Tibial nerve (tissue), 4 donors: ENCODE results near the gene POMGNT1. TPM values are rescaled to one million over a fixed set of nuclear protein-coding genes. Genes with fewer than 3 reads are reported as not detected.
"Not testable (repeated sequence)": the region's sequence is repeated elsewhere in the genome, so short reads cannot be mapped to it uniquely, and the experiment has no call there.

ENCODE experiments used
- DNase-seq, 2 donors: peaks; one replicate each; pipeline ENCODE4 v3.0.0-alpha.2; 2019; ENCODE audit warnings: low spot score in 2 of 2
- H3K27ac ChIP-seq, 4 donors: fragments of 200-600 bp; sonication (generic) in 3 of 4; one replicate each; pipeline ENCODE4 v1.5.1; 2017 to 2019; ENCODE audit warnings: mild to moderate bottlenecking in 1 of 4
- H3K27me3 ChIP-seq, 2 donors: fragments of 200-600 bp; sonication (generic) in 1 of 2; one replicate each; pipeline versions ENCODE4 v1.5.1 to v1.6.0; 2017 to 2019
- H3K36me3 ChIP-seq, 3 donors: fragments of 200-600 bp; sonication (generic); one replicate each; pipeline ENCODE4 v1.5.1; 2018 to 2019
- H3K4me1 ChIP-seq, 4 donors: fragments of 200-600 bp; sonication (generic) in 3 of 4; one replicate each; pipeline ENCODE4 v1.5.1; 2017 to 2019
- H3K4me3 ChIP-seq, 4 donors: fragments of 200-600 bp; sonication (generic) in 3 of 4; one replicate each; pipeline ENCODE4 v1.5.1; 2017 to 2019; ENCODE audit warnings: mild to moderate bottlenecking in 1 of 4, moderate library complexity in 1 of 4
- H3K9me3 ChIP-seq, 4 donors: fragments of 200-600 bp; sonication (generic) in 3 of 4; one replicate each; pipeline ENCODE4 v1.5.1; 2017 to 2019
- CTCF ChIP-seq, 5 experiments: fragments of 200-600 bp in 3 of 5; fragments of 450-650 bp in 2 of 5; sonication (generic) in 3 of 5; IDR thresholded peaks; one replicate each; pipeline ENCODE4 v1.5.1; 2016 to 2019; ENCODE audit warnings: antibody characterized with exemption in 5 of 5, mild to moderate bottlenecking in 3 of 5, moderate library complexity in 2 of 5
- EP300 ChIP-seq, 2 donors: sonication (generic); formaldehyde crosslinking; IDR thresholded peaks; one replicate each; pipeline ENCODE4 v1.6.1; 2017; ENCODE audit warnings: antibody characterized with exemption in 2 of 2, mild to moderate bottlenecking in 1 of 2
- POLR2A ChIP-seq, 2 donors: fragments of 450-650 bp; IDR thresholded peaks; one replicate each; pipeline ENCODE4 v1.6.1; 2017; ENCODE audit warnings: antibody characterized with exemption in 2 of 2, mild to moderate bottlenecking in 2 of 2, moderate library complexity in 2 of 2
- WGBS, 2 donors: methylation state at CpG; one replicate each; pipeline ENCODE4 v1.1.5; 2018; 5-methylcytosine and 5-hydroxymethylcytosine counted together
- total RNA-seq, 4 donors: library from RNA; depleted of rRNA; stranded (reverse); fragments of >200 nt; gene quantifications; one replicate each; pipeline ENCODE4 v1.1.0, GENCODE V29; 2016

The POMGNT1 gene
- total RNA-seq, result 10 to 100 TPM; 53.8 to 71.5 (median 62.8) TPM

DNA sequence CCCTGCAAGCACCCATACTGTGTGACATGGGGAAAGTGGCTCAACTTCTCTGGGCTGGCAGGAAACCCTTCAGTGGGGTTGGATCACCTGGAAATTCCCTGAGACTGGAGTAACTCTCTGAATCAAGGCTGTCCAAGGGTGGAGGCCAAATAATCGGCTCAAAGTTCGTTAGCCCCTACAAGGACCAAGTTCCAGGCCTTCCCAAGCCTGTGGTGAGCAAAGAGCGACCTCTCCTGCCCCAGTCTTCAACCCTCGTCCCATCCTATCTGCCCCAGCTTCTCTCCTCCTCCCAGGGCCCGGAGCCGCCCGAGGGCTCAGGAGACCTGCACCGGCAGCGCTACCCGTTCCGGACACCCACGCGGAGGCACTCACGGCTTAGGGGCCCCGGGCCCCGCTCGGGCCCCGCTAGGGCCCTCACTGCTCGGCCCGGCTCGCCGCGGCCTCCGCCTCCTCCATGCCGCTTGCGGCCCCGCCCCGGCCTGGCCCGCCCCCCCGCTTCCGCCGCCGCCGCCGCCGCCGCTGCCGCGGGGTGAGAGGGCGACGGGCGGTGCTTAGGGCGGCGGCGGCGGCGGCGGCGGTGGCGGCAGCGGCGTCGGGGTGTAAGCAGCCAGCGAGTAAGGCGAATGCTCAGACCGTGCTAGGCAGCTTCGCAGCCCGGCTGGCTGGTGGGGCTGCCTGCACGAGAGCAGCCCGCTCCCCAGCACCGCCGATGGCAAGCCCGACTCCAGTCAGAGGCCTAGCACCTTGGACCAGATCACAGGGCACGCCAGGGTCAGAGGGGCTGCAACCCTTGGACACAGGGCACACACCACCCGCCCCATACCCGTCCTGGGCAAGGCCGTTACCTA lies at the start of gene POMGNT1:
TSS of gene POMGNT1 (minus strand) at position 471 of the 848 bp plus-strand sequence. CDS start 613 bp downstream, outside the sequence.
- peak; percentile 47 to 51 for DNase-seq
- peaks cover 0 to 35% (median 13%) of the 10 kb centered on the region in 4 donors for H3K4me1 ChIP-seq
- 0 to 2% methylated on average over 24 to 46 of the region's 67 CpGs for WGBS, 2 donors

DNA sequence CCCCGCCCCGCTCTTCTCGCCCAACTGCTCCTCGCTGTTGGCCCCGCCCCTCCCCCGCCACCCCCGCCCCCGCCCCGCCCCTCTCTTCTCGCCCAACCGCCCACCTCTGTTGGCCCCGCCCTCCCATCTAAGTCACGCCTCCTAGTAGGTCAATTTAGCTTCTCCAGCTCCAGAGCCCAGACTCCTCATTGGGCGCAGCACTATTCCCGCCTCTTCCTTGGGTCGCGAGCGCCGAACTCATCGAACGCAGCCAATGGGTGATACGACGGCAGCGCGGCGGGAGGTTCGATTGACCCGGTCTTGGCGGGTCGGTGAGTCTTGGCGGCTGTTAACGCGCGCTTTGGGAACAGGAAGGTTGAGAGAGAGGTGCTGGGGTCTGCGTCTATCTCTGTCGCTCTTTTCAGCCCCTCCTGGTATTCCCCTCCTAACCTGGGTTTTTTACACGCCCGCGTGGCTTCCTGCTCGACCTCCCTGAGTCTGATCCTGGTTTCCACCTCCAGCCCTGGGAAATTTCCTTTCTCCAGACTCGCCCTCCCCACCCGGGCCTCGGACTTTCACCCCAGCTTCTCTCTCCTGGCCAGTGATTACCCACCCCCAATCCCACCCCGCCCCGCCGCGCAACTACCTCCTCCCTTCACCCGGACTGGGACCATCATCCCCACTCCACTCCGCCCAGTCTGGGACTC lies 49.3 kb upstream of the POMGNT1 start, which contains the start of gene RAD54L:
TSS of gene RAD54L (plus strand) at position 328 of the 686 bp plus-strand sequence. CDS start 643 bp downstream, outside the sequence.
- WGBS, 2 donors, result 2% methylated on average over 43 to 44 of the region's 49 CpGs
- TF ChIP-seq CTCF (IDR thresholded peaks at IDR 0.05) (peak in 1 of 5 experiments; percentile 15), EP300 (IDR thresholded peaks at IDR 0.05) (peak; percentile 34 to 90), POLR2A (IDR thresholded peaks at IDR 0.05) (no peak)
- peaks cover 0 to 16% (median 7%) of the 10 kb centered on the region in 4 donors for H3K4me1 ChIP-seq
- peak within 1 kb of the TSS; percentile 45 to 72 (median 66) for H3K4me3 ChIP-seq
- no peaks in the 10 kb centered on the region for H3K27me3 ChIP-seq
- peak; percentile 96 to 98 for DNase-seq
- H3K9me3 ChIP-seq, result no peaks in the 10 kb centered on the region
- H3K36me3 ChIP-seq, result no peaks in the 10 kb centered on the region
- H3K27ac ChIP-seq, result peak within 1 kb of the TSS in 2 of 4 donors; percentile 49 to 51

More for the DNA sequence above, at the start of gene POMGNT1:
- Histone ChIP-seq H3K27ac (peak within 1 kb of the TSS; percentile 63 to 93 (median 84)), H3K4me3 (peak within 1 kb of the TSS; percentile 58 to 94 (median 84)), H3K36me3 (peaks cover 0 to 38% (median 8%) of the 10 kb centered on the region in 3 donors), H3K9me3 (no peaks in the 10 kb centered on the region), H3K27me3 (no peaks in the 10 kb centered on the region)
- TF ChIP-seq EP300 (IDR thresholded peaks at IDR 0.05) (peak in 1 of 2 donors; percentile 56), CTCF (IDR thresholded peaks at IDR 0.05) (no peak), POLR2A (IDR thresholded peaks at IDR 0.05) (peak in 1 of 2 donors; percentile 66)

- Histone ChIP-seq H3K4me3 (peak overlapping the region; percentile 45 to 72 (median 66)), H3K27ac (peak overlapping the region in 2 of 4 donors; percentile 49 to 51), H3K36me3 (no peaks in the 10 kb centered on the region), H3K4me1 (peaks cover 0 to 16% (median 7%) of the 10 kb centered on the region in 4 donors), H3K27me3 (no peaks in the 10 kb centered on the region), H3K9me3 (no peaks in the 10 kb centered on the region)
- no peak for TF ChIP-seq CTCF (IDR thresholded peaks at IDR 0.05)
- TF ChIP-seq EP300 (IDR thresholded peaks at IDR 0.05), result no peak
- TF ChIP-seq POLR2A (IDR thresholded peaks at IDR 0.05), result no peak
- peak in 1 of 2 donors; percentile 17 for DNase-seq
- 3 to 4% methylated on average over 24 to 35 of the region's 35 CpGs for WGBS, 2 donors
Measured at GRCh38 chr1:46246548-46247435, 48.6 kb upstream of the POMGNT1 start.

DNA sequence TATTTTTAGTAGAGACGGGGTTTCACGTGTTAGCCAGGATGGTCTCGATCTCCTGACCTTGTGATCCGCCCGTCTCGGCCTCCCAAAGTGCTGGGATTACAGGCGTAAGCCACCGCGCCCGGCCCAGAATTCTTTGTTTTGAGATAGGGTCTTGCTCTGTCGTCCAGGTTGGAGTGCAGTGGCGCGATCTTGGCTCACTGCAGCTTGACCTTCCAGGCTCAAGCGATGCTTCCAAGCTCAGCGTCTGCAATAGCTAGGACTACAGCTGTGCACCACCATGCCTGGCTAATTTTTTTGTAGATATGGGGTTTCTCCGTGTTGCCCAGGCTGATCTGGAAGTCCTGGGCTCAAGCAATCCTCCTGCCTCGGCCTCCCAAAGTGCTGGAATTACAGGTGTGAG lies 47.9 kb upstream of the POMGNT1 start:
- H3K27me3 ChIP-seq, H3K27ac ChIP-seq, H3K4me3 ChIP-seq, H3K9me3 ChIP-seq, DNase-seq, H3K36me3 ChIP-seq: not testable (repeated sequence)
- WGBS, 2 donors, result 92 to 93% methylated on average over 17 of the region's 17 CpGs
- H3K4me1 ChIP-seq, result peaks cover 0 to 16% (median 7%) of the 10 kb centered on the region in 4 donors
